ENCODE measurements around the gene TM9SF3.

Gene TM9SF3

GRCh38 chr10:96586419-96587263 is at the start of gene TM9SF3:
TM9SF3 (minus strand) TSS chr10:96587012; CDS start chr10:96586835, 177 bp downstream.
- peak; percentile 60 for DNase-seq

- no peak for DNase-seq
These were observed 49.7 kb upstream of the TM9SF3 start for GRCh38 chr10:96636551-96636950.

DNA sequence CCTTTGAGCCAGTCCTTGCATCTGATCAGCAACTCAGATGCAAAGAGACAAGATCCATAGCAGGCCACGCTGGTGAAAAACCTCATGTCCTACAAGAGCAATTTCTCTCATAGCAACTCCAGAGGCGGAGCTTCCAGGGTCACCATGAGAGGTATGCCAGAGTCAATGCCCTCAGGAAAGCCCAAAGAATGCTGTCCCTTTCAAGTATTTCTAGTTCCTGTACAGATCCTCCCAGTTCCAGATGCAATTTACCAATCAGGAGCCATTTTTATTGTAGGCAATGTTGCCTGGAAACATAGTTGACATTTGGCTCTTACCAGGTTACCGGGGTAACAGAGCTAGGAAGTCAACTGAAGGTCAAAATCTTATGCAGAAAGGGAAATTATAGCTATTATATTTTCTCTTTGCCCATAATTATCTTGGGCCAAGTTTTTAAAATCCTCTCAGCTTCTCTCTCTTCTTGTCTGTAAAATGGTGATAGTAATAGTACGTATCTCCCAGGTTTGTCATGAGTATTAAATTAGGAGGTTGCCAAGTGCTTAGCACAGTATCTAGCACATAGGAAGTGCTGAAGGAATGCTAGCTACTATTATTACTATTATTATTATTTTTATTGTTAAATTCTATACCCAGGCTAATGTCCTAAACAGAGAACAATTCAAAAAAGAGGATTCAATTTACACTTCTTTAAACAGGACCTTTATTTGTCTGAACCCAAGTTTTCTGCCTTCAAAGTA is 46.3 kb upstream of the TM9SF3 start:
- no peak for DNase-seq

GRCh38 chr10:96627292-96627691 is 40.5 kb upstream of the TM9SF3 start:
- no peak for DNase-seq

DNA sequence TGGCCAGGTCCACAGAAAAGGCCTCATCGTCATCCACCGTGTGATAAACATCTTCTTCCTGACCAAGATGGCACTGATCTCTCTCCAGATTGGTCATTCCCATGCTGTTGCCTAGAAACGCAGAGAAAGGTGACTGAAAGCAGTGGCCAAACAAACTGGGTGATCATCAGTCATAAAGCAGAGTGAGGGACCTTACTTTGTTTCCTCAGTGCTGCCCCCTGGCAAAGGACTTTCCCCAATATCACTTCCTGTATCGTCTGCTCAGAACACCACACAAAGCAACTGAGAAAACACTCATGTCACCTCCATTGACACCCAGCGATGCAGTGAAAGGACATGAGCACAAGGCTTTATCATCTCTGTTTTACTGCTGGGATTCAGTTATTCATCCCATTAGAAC is 40.0 kb upstream of the TM9SF3 start:
- no peak for DNase-seq

DNA sequence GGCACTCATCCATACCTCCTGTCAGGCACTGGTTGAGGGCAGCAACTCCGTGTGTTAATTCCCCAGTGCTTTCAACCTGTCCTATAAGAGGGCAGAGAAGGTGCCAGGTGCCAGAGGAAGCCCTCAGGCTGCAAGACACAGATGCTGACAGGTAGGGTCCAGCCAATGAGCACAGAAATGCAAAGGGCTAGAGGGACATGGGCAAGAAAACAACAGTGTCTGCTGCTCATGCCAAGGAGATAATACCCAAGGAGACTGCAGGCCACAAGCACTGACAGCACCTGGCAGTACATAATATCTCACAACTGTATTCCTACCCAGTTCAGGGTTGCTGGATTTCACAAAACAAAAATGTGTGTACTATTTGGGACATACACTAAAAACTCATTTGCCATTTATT is 38.4 kb upstream of the TM9SF3 start:
- DNase-seq = no peak

DNA sequence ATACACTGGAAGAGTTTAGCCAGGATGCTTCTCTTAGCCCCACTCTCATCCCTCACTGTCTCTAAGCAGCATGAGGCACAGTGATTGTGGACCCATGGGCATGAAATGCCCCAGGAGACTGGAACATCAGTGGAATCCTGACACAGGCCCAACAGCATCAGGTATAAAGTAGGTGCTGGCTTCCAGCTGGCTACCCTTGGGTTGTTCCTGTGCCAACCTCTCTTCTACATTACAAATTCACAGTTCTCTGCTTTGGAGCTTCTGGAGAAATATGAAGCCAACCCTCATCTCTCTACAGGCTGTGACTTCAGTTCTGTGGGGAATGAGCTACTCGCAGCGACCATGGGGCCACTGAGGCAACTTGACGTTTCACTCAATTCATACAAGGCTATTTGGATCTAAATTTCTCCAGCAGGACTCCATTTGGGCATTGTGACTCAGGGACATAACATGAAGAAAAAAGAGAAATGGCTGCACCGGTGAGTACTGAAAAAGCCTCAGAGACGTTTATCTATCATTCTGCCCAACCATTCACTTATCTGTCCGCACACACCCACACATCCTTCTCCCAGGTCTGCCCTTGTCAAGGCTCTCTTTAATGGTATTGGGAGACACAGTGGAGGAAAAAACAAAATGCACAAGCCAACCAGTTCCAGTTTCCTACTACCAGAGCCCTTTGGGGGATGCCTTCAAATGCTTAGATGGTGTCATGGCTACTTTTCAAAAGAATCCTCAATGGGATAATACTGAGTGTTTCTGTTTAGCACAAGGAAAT is 35.4 kb upstream of the TM9SF3 start:
- no peak for DNase-seq

GRCh38 chr10:96619796-96620773 is 33.3 kb upstream of the TM9SF3 start:
- DNase-seq = no peak

GRCh38 chr10:96619120-96619519 is 32.3 kb upstream of the TM9SF3 start:
- DNase-seq = no peak

DNA sequence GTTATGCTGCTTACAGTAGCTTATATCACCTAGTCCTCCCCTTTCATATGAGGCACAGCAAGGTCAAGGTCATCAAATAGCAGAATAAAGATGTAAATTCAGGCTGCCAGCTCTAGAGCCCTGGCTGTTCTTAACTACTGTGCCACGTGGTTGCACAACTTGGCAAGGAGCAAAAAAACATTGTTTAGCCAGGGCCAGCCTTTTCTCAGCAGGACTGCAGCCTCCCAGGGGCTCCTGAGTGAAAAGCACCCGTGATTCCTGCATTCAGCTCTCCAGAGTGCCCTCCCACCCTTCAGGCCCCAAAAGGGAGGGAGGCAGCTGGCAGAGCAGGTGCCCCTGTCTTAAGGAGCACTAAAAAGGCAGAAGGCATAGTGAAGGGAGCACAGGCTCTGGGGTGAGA is 31.8 kb upstream of the TM9SF3 start:
- DNase-seq = no peak

GRCh38 chr10:96616961-96617360 is 30.1 kb upstream of the TM9SF3 start:
- no peak for DNase-seq

DNA sequence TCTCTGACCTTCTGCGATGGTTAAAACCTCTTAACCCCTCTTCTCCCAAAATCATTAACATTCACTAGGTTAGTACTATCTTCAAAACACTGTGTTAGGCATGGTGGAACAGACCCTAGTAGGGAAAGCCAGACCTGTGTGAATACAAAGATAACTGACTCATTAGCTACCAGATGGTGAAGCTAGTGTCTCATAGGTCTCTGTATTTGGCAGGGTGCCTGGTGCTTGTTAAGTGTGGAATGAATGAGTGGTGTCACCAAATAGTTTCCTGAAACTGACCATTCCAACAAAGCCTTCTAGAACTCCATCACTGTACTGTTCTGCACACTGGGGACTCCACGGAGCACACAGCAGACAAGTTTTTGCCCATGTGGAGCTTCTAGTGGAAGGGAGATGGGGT is 27.7 kb upstream of the TM9SF3 start:
- no peak for DNase-seq

- no peak for DNase-seq
These were observed 26.8 kb upstream of the TM9SF3 start for GRCh38 chr10:96613576-96613975.

GRCh38 chr10:96612055-96612830 is 25.4 kb upstream of the TM9SF3 start:
- no peak for DNase-seq

- DNase-seq = no peak
These were observed 24.0 kb upstream of the TM9SF3 start for GRCh38 chr10:96610817-96611216.

DNA sequence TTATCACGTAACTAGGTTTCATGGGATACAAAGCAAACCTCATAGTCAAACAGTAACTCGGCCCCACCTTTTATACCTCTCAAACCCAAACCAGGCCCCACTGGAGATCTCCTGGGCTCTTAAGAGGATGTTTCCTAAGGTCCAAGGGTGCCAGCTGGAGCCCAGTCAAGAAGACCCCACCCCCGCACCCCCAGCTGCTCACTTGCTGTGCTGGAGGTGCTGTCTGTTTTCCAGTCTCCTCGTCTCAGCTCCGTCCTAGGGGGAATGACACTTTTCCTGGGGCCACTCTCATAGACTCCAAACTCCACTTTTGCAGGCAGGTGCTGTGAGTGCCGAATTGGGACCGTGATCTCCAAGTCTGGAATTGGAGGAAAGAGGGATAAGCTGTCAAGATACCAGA is 22.7 kb upstream of the TM9SF3 start:
- no peak for DNase-seq

GRCh38 chr10:96608805-96609204 is 22.0 kb upstream of the TM9SF3 start:
- DNase-seq = no peak

- no peak for DNase-seq
These were observed 21.4 kb upstream of the TM9SF3 start for GRCh38 chr10:96608262-96608661.

DNA sequence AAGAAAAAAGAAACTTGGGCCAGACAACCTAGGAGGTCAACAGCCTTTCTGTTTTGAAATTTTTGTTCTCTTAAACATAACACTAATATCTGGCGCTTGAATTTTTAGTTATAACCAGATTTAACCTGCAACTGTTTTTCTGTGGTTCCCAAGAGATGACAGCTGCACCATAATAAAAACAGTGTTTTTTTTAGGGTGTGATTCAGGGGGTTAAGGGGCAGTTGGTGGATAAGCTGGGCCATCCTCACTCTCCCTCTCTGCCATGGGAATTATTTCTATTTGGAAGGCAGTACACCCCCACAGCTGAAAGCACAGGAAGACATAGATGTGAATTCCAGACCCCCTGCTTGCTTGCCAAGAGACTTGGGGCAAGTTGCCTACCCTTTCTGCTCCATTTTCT is 20.1 kb upstream of the TM9SF3 start:
- no peak for DNase-seq

DNA sequence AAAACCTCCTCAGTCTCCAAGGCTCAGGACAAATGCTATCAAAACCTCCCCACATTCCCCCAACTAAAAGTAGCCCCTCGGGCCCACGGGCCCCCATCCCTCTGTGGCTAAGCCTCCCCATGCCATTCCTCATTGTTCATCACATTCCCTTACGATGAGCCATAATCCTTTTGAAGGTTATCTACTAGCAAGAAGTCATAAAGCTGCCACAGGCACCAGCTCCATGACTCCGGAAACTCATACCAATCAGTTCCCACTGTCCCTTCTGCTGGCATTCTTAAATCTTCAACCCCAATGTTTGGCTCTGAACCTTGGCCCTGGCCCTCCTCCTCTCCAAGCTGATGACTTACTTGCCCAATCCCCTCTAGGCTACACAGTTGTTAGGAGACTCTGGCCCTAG is 19.4 kb upstream of the TM9SF3 start:
- no peak for DNase-seq

DNA sequence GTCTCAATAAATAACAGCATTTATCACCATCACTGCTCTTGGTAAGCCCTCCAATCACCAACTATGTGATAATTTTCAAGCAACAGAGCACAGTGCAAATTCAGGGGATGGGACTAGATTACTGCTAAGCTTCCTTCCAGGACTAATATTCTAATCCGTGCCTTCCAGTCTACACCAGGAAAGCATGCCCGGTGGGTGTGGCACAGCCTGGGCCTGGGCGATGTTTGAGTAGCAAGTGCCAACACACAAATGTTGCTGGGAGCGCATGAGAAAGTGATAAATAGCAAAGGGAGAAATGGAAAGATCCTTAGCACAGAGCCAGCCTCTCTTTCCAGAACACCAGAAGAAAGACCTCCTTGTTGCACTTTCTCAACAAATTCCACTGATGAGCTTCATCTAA is 13.5 kb upstream of the TM9SF3 start:
- DNase-seq = no peak

GRCh38 chr10:96598846-96599245 is 12.0 kb upstream of the TM9SF3 start:
- DNase-seq = no peak

Measured in NCI-H1048 (cell line).